HG02678 (cell line): ENCODE measurements around the gene SVOP.

Experiments used
- ATAC-seq: cut with Tn5 transposase; IDR thresholded peaks from one replicate; pipeline ENCODE4 v1.9.1; 2021; ENCODE audit warnings: mild to moderate bottlenecking, moderate library complexity; ENCODE audit not compliant: unreplicated experiment

The SVOP gene

GRCh38 chr12:108980831-108981618 is 39.8 kb downstream of the SVOP start:
- ATAC-seq = no peak

DNA sequence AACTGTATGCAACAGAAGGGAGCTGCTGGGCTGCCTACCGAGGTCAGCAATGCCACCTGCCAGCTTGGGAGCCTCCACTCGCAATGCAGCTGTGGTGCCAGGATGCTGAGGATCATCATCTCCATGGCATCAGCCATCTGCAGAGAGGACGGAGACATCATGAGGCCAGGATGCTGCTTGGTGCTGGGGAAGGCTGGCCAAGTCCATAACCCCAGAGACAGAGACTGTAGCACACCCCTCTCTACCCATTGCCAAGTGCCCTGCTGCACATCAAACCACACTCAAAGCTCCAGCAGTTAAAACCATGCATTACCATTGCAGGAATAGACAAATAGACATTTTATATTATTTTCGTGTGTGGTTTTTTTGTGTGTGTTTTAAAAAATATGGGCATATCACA is 43.5 kb downstream of the SVOP start:
- ATAC-seq = no peak

DNA sequence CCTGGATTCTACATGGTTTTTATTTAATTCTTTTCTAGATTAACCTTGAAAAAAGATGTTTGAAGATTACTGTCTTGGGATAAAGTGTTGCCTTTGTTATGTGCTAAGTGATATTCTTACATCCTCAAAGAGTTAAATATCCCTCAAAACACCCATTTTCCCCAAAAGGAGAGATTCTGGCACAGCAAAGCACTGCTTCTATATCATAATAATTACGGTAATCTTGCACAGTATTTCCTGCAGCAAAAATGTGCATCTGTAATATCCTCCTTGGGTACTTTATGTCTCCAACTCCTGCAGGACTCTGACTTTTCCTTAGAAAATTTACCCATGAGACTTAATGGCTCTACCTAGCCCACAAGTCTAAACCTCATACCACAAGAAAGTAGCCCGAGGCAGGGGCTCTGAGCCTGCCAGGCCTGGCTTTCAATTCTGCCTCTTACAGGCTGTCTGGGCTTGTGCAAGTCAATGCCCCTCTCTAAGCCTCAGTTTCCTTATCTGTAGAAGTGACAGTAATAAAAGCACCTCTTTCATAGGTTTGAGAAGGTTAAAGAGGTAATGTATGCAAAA is 45.8 kb downstream of the SVOP start:
- no peak for ATAC-seq

GRCh38 chr12:108973629-108974152 is 47.2 kb downstream of the SVOP start:
- ATAC-seq = no peak

- ATAC-seq = no peak
These were observed 48.5 kb downstream of the SVOP start for GRCh38 chr12:108972358-108972757.

DNA sequence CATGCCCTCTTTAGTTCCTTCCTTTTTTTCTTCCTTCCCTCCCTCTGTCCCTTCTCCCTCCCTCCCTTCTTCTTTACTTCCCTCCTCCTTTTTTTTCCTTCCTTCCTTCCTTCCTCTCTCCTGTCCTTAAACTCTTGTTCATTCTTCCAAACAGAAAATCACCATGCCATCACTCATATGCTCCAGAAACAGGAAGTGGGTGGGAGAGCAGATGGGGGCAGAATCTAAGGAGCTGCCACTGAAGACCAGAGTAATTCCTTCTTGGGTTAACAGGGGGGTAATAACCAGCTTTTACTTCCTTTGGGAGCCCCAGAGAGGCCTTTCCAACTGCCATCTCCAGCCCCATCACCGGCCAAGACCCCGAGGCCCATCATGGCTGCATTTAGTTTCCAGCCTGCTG is 51.2 kb downstream of the SVOP start:
- ATAC-seq = no peak

GRCh38 chr12:108967869-108968540 is 52.9 kb downstream of the SVOP start:
- no peak for ATAC-seq

- no peak for ATAC-seq
These were observed 54.3 kb downstream of the SVOP start for GRCh38 chr12:108966378-108967151.

- ATAC-seq = no peak
These were observed 55.0 kb downstream of the SVOP start for GRCh38 chr12:108965886-108966285.

DNA sequence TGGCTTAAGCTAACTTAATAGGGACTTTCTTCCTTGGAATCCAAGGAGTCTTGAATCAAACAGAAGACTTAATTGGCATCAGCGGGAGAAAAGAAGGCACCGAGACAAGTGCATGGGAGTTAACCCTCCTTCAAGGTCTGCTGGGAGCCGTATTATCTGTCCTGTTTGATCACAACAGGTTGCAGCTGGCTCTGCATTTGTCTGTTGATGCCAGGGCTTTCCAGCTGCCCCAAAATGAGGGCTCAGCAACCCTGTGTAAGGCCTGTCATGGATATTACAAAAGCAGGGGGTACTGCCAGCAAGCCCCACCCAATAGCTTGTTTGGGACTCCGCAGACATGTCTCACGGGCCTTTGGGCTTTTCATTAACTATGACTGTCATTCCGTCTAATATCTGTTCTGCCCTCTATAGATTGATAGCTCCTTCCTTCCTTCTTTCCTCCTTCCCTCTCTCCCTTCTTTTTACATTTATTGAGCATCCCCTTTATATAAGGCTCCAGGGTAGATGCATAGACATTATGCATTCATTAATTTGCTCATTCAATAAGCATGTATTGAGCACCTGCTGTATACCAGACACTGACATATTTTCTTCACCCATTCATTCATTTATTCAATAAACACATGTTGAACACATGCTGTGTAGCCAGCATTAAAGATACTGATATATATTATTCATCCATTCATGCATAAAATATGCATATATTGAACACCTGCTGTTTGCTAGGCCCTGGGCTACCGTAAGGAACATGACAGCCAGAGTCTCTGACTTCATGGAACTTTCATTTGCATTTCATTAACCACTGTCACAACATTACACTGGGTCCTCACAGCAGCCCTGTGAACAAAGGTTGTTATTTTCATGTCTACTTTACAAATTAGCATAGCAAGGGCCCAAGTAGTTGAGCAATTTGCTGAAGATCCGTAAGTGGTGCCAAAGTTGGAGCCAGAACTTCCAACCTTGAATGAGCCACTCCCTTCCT is 56.2 kb downstream of the SVOP start:
- ATAC-seq = no peak

- ATAC-seq = no peak
These were observed 58.6 kb downstream of the SVOP start for GRCh38 chr12:108962256-108962655.

- ATAC-seq = no peak
These were observed 60.9 kb downstream of the SVOP start for GRCh38 chr12:108959748-108960655.

DNA sequence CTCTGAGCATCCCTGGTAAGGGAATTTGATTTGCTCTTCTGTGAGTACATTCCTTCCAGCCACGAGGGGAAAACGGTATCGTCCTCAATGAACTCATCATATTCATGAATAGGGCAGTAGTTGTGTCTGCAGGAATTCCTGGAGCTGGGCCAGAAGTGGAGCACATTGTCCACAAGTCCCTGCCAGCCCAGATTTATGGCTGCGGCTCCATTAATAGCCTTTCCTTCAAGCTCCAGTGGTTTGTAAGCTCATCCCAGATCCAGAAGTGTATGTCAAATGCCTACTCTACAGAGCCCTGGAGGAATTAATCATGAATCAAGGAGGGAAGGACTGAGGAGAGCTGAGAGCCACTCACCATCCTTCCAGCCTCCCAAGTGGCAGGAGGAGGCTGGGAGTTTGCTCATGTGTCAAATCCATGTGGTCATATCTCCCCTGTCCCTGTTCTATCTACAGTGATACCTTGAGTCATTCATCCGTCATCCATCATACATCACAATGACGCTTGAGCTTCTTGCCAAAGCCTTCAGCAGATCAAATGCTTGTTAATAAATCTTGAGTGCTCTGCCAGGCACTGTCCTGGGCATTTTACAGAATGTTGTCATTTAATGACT is 65.5 kb downstream of the SVOP start:
- no peak for ATAC-seq

DNA sequence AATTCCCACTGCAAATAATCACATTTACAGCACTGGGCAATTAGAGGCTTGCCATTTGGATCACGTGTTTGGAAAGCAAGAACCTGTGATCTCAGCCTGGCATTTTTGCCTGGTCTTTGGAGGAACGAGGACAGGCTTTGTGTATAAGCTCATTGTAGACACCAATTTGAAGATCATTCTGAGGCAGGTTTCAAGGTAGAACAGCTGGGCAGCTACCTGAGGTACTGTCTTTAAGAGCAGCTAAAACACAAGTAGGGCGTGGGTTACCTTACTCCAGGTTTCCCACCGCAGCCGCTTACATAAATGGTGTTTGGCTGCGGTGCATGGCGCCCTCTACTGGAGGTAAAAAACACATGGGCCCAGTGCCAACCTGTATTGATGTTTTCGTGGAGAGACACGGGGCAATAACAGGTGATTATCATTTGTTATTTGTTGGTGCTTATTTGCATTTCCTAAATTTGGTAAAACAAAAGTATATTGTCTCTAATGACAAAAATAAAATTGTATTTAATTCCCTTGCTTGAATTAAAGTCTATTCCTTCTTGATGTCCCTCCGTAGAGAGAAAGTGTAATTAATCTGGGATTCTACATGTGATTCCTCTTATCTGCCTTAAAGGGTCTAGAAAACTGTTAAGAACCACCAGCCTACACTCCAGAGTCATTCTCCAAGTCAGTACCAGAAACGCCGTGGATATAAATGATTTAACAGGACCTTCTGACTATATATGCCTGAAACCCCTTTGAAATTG is 69.7 kb downstream of the SVOP start:
- ATAC-seq = no peak

DNA sequence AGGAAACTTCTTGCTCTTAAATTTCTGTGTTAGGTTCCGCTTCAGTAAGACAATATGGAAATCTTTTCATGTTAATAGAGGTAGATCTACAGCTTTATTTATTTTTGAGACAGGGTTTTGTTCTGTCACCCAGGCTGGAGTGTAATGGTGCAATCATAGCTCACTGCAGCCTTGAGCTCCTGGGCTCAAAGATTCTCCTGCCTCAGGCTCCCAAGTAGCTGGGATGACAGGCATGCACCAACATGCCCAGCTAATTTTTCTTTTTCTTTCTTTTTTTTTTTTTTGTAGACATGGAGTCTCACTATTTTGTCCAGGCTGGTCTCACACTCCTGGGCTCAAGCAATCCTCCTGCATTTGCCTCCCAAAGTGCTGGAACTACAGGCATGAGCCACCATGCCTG is 70.9 kb downstream of the SVOP start:
- no peak for ATAC-seq

GRCh38 chr12:108948367-108948766 is 72.5 kb downstream of the SVOP start:
- no peak for ATAC-seq

GRCh38 chr12:108947097-108947496 is 73.8 kb downstream of the SVOP start:
- no peak for ATAC-seq

GRCh38 chr12:108940138-108940537 is 80.7 kb downstream of the SVOP start:
- ATAC-seq = no peak
